NOMO-1 (cell line): Measurements from ENCODE around the gene FCRL2.
"Not testable (repeated sequence)": the region's sequence is repeated elsewhere in the genome, so short reads cannot be mapped to it uniquely, and the experiment has no call there.

ENCODE experiments used
- DNase-seq, 2 experiments: peaks; one replicate each; lab custom pipeline; 2025; ENCODE audit not compliant: unreplicated experiment in 2 of 2; lab: John Stamatoyannopoulos, UW

The FCRL2 gene

DNA sequence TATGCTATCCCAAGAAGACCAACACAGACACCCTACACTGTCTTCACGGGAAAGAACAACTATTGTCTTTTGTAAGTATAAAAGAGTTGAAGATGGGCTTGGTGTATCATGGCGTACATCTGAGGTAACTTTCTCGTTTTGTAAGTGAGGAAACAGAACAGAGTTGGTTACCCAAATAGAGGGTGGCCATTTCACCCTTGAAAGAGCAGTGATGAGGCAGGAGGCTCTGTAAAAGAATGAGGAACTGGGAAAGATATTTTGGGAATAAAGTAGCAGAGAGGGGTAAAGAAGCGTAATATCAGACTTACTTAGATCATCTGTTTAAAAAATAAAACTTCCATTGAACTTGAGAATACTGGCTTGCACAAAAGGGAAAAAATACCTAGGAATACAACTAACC lies 18.9 kb downstream of the FCRL2 start:
- DNase-seq, result no peak

- no peak for DNase-seq
Measured at GRCh38 chr1:157753611-157754010, 23.3 kb downstream of the FCRL2 start.

GRCh38 chr1:157751283-157751682 lies 25.6 kb downstream of the FCRL2 start:
- DNase-seq, result no peak

DNA sequence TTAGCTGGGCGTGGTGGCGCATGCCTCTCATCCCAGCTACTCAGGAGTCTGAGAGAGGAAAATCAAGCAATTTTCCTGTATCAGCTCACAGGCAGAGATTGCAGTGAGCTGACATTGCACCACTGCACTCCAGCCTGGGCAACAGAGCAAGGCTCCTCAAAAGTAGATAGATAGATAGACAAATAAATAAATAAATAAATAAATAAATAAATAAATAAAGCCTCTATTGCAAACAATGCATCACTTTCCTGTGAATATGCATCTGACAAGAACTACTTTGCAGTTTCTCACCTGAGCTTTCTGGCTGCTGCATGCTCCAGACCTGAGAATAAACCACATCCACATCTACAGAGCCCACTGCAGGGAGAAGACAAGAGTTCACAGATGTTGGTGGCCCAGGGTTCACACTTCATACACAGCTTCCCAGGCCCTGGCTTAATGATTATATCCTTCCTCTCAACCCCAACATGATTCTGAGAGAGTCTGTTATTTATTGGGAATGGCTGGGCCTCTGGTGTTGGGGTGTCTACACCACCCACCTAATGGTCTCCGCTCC lies 28.6 kb downstream of the FCRL2 start:
- DNase-seq, result no peak

DNA sequence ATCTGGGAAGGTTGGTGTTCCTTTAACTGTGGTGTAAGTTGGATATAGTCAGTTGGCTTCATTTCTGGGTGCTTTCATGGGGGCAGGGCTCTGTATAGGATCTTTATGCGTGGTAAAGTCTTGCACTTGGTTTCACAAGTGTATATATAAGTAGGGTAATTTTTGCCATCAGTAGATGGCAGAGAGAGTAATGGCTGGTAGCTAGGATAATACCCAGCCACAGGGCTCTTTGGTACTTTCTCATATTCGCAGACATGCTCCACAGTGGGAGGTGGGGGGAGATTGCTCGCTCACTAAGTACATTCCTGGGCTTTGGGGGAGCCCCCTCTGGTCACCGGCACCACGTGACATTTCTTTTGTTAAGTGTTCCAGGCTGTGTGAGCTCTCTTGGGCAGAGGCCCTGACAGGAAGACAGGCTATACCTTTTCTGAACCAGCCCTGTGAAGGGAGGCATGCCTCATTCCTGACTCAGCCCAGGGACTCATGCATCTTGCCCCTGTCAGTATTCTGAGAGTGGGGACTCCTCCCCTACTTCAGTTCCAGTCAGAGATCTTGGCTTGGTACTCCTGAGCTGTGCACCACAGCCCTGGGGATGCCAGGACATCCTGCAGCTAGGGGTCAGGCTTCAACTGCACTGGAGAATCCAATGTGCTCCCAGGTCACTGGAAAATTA lies 37.6 kb downstream of the FCRL2 start:
- no peak for DNase-seq

GRCh38 chr1:157735991-157736390 lies 40.9 kb downstream of the FCRL2 start:
- DNase-seq, result not testable (repeated sequence)

DNA sequence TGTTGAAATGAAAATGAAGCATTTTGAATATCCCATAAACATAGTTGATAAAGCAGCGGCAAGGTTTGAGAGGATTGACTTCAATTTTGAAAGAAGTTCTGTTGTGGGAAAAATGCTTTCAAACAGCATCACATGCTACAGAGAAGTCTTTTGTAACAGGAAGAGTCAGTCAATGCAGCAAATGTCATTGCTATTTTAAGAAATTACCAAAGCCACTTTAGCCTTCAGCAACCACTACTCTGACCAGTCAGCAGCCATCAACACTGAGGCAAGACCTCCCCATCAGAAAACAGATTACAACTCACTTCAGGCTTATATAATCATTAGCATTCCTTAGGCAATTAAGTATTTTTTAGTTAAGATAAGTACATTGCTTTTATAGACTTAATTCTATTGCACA lies 42.6 kb downstream of the FCRL2 start:
- DNase-seq, result peak; percentile 47 to 91

DNA sequence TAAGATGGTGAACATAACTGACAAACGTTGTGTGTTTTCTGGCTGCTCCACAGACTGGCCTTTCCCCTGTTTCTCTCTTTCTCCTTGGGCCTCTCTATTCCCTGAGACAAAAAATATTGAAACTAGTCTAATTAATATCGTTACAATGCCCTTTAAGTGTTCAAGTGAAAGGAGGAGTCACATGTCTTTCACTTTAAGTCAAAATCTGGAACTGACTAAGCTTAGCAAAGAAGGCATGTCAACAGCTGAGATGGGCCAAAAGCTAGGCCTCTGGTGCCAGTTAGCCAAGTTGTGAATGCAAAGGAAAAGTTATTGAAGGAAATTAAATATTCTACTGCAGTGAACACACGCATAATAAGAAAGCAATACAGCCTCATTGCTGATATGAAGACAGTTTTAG lies 44.2 kb downstream of the FCRL2 start:
- DNase-seq, result no peak

- peak; percentile 49 to 77 for DNase-seq
Measured at GRCh38 chr1:157725221-157725577, 51.7 kb downstream of the FCRL2 start.

DNA sequence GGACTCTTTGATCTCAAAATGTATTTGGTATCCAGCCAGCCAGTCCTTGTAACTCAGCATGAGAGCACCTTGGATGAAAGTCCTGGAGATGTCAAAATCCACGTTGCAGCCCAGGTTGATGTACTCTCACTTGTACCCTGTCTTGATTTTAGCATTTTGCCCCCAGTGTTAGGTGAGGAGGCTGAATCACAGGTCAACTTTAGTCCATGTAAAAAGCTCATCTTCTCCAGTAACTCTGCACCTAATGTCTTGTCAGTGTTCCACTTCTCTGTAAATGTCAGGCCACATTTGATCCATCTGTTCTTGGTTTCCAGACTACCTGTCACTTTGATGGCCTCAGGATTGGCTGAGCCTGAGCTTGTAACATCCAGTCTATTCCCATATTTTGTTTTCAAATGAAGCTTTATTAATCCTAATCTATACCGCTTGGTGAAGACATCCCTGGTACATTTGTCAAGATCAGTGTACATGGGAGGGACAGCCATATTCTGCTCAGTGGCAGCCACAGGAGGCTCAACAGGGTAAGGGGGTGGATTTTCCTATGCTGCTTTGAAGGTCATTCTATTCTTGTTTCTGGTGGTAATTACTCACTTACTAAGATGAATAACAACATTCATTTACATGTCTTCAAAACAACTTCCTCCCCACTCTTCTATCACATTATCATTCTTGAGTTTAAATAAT lies 52.3 kb downstream of the FCRL2 start:
- no peak for DNase-seq

DNA sequence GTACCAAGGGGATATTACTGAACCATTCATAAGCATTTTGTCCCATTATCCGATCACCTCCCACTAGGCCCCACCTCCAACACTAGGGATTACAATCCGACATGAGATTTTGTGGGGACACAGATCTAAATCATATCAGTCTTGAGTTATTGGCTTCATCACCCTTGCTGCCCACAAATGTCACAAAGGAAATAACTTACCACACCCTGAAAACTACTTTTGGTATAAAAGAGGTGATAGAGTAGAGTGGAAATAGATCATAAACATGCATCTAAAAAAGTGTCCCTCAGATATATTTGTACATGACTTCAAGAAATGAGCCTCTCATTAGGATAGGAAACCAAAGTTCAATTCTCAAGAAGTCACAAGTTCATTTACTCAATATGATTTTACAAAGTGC lies 53.8 kb downstream of the FCRL2 start:
- DNase-seq, result no peak

GRCh38 chr1:157721985-157722384 lies 54.9 kb downstream of the FCRL2 start:
- DNase-seq, result no peak

GRCh38 chr1:157715736-157716135 lies 61.2 kb downstream of the FCRL2 start:
- DNase-seq, result no peak

- DNase-seq, result no peak
Measured at GRCh38 chr1:157711802-157712201, 65.1 kb downstream of the FCRL2 start.

GRCh38 chr1:157704878-157705277 lies 72.1 kb downstream of the FCRL2 start:
- peak in 1 of 2 experiments; percentile 59 for DNase-seq

GRCh38 chr1:157703981-157704380 lies 73.0 kb downstream of the FCRL2 start:
- no peak for DNase-seq

- no peak for DNase-seq
Measured at GRCh38 chr1:157702308-157702825, 74.6 kb downstream of the FCRL2 start.

DNA sequence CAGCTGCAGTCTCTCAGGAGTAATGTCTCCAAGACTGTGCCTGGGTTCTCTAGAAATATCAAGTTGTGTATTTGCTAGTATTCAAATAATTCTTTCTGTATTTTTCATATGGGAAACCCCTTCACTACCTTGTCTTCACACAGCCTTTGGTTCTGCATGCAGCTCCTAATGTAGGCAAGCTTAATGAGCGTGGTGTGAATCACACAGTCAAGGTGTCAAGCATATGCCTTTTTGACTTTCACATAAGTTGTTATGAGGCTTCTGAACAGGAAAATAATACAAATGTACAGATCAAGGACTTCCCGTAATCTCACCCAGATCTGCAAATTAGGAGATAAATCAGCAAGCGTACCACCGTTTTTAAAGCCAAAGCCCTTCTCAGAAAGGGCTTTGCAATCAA lies 76.2 kb downstream of the FCRL2 start, which contains the start of gene FCRL3:
Gene FCRL3 (minus strand): TSS at position 38 of the 400 bp plus-strand sequence. CDS start 280 bp downstream, outside the sequence.
- DNase-seq, result no peak

GRCh38 chr1:157700305-157700704 lies 76.6 kb downstream of the FCRL2 start:
- peak in 1 of 2 experiments; percentile 45 for DNase-seq

DNA sequence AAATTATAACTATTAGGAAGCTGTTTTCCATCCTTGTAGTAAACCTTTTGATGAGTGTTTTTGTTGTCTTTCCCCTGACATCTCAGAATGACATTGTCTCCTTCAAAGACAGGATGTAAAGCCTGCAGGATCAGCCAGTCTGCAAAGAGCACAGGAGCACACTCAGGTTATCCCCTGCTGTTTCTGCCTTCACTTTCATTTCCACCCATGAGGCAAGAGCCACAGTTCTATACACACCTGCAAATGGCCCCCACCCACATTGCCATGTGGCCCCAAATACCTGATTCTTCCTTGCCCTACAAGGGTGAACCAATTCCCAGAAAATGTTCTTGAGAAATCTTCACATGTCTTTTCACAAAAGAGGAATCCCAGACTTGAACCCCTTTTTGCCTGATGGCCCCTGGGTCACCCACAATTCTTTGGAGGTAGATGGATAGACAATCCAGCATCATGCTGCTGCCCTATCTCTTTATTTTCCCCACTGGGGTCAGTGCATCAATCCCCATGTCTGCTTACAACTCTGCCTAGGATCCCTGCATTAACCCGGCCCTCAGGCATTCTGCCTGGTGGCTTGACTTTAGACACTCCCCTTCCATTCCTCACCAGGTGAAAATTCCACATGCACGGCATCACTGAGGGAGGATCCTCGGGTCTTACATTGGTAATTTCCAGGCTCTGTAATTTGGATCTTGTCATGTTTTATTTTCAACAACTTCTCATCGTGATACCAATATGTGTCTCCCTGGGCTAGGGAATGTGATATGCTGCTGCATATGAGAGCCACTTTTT lies 79.0 kb downstream of the FCRL2 start:
- no peak for DNase-seq

- no peak for DNase-seq
Measured at GRCh38 chr1:157696966-157697628, 79.8 kb downstream of the FCRL2 start.
